HG03521 (cell line): ENCODE results near the gene RASGRF2.
"Not testable (repeated sequence)": the region's sequence is repeated elsewhere in the genome, so short reads cannot be mapped to it uniquely, and the experiment has no call there.

Source experiments
- ATAC-seq: cut with Tn5 transposase; IDR thresholded peaks from one replicate; pipeline ENCODE4 v1.9.1; 2021; ENCODE audit warnings: mild to moderate bottlenecking, moderate library complexity; ENCODE audit not compliant: unreplicated experiment

RASGRF2 gene

DNA sequence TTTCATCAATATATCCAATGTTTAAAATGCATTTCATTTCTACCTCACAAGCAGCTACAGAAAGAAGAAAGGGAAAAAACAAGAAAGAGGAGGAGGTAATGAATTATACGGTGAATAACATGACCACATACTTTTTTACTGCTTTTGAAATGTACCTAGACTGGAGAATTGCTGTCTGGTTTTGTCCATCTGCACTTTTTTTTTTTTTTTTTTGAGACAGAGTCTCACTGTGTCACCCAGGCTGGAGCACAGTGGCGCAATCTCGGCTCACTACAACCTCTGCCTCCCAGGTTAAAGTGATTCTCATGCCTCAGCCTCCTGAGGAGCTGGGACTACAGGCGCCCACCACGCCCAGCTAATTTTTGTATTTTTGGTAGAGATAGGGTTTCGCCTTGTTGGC is 58.4 kb downstream of the RASGRF2 start:
- not testable (repeated sequence) for ATAC-seq

DNA sequence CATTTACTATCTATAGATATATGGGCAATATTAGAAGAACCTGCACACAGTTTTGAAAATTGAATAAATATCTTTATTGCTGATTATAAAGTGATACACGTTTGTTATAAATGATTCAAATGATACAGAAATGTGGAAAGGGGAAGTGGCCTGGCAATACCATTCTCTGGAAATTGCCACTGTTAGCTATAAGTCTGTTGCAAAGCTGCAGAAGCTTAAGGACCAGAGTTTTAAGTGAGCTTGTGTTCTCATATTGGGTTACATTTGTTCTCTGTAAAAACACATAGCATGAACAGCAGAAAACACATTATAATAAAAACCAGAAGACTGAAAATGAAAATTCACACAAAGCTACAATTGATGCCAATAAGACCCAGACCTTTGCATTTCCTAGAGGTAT is 59.6 kb downstream of the RASGRF2 start:
- ATAC-seq: no peak

DNA sequence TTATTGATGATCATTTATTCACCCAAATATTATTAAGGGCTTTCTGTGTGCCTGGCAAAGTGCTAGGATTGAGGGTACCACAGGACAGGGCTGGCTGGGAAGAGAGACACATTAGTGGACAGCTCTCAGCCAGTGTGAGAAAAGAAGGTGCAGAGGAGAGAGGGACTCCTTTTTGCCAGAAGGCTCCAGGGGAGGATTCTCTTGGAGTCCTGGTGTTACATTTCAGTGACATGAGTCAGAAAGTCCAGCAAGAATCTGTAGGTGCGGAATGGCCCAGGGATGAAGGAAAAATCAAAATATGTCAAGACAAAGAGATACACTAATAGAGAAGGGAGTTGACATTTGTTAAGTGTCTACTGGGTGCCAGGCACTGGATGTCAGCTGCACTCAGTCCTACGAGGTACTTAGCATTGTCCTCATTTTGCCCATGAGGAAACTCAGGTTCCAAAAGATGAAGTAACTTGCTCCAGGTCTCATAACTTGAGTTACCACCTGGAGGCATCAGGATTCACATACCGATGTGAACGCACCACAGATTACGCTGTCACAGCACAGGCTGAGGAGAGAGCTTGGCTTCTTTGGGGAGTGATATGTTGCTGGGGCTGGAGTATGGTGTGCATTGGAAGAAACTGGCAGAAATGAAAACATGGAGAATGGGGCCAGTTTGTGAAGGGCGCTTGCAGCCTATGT is 60.5 kb downstream of the RASGRF2 start:
- ATAC-seq: no peak

DNA sequence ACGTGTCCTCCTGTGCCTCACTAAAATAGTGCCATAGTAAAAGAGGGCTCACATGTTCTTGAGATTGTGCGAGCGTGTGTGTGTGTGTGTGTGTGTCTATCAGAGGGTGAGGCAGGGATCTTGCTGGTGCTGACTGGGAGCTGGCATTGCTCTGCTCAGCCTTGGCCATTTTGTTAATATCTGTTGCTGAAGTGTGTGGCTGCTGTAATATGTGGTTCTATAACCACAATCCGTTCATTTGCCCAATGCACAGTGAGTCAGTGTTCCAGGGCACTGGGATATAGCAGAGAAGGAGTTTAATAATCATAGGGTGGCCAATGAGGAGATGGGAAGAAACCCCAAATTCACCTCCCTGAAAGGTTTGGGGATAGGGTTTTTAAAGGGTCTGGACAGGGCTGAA is 61.3 kb downstream of the RASGRF2 start:
- no peak for ATAC-seq

DNA sequence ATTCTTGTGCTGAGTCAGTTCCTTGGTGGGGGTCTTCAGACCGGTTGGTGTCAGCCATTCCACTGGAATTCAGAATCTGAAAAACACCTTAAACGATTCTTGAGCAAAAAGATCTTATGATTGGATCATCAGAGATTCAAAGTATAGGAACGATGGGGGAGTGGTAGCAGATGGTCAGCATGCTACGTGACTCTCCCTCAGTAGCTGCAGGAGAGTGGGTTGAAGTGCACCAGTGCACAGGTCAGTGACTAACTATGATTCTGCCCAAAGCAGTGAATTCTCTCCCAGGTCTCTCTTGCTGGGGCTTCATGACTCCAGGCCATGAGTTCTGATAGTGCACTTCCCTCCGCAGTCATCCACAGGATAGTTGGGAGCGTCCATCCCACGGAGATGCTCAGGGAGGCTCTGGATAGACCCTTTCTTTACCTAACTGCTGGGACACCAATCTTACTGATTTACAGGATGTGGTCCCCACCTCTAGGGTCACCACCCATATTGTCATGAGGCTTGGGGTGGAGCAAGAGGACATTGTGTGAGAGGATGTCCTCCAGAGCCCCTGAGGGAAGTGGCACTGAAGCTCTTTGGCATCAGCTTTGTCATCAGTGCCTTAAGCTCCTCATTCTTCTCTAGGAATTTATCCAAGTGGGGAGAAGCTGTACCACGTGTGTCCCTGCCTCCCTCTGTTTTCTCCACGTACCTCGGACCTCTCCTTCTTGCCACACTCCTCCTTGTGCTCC is 62.0 kb downstream of the RASGRF2 start:
- ATAC-seq: no peak

GRCh38 chr5:81022688-81023084 is 62.5 kb downstream of the RASGRF2 start:
- no peak for ATAC-seq

DNA sequence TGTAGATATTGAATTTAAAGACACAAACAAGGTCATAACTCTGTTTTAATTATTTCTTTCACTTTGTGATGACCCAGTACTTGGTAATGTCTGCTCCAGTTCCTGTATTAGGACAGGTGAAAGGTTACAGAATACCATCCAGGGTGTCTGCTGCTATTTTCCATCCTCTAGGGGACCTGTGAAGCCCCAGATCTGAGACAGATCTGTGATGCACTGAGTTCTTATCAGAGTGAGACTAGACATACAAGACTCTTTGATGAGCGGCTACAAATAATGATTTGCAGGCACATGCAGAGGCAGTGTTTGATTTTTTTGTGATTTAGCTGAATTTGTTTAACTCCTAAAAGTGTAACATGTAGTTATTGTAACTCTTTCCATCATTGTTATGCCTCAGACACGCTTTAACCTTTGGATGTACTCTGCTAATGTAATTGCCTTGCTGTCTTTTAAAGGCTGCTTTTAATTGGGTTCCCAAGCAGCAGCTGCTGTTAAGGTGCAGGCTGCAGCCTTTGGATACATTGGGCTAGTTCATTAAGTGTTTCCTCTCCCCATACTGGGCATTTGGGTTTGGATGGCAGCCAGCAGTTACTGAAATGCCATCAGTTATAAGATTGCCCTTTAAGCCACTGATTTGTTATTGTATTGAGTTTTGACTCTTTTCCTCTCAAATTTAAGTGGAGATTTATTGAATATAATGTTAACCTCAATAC is 63.3 kb downstream of the RASGRF2 start:
- no peak for ATAC-seq

DNA sequence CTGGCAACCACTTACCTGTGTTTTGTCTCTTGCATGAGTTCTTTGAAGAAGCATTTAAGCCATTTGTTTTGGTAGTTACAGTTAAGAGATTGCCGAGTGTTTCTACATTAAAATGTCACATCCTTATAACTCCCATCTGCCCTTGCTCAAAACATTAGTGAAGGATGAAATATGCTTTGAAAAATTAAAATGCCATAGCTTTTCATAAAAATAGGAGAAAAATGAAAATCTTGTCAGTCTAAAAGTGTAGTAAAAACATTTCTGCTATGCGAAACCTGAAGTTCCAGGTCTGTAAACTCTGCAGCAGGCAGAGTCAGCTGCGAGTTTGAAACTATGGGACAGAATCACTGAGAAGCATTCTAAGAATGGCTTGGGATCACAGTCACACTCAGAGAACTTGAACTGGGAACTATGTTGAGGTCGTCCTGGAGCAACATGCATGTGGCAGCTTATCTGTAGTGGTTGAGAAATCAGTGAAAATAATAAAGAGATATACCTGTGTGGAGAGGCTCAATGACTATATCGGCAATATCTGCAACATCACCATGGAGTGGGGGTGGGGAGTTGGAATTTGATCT is 67.4 kb downstream of the RASGRF2 start:
- no peak for ATAC-seq

- not testable (repeated sequence) for ATAC-seq
Measured at GRCh38 chr5:81028888-81029287, 68.7 kb downstream of the RASGRF2 start.

DNA sequence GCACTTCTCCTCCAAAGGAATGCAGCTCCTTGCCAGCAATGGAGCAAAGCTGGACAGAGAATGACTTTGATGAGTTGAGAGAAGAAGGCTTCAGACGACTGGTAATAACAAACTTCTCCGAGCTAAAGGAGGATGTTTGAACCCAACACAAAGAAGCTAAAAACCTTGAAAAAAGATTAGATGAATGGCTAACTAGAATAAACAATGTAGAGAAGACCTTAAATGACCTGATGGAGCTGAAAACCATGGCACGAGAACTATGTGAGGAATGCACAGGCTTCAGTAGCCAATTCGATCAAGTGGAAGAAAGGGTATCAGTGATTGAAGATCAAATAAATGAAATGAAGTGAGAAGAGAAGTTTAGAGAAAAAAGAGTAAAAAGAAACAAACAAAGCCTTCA is 69.6 kb downstream of the RASGRF2 start:
- not testable (repeated sequence) for ATAC-seq

DNA sequence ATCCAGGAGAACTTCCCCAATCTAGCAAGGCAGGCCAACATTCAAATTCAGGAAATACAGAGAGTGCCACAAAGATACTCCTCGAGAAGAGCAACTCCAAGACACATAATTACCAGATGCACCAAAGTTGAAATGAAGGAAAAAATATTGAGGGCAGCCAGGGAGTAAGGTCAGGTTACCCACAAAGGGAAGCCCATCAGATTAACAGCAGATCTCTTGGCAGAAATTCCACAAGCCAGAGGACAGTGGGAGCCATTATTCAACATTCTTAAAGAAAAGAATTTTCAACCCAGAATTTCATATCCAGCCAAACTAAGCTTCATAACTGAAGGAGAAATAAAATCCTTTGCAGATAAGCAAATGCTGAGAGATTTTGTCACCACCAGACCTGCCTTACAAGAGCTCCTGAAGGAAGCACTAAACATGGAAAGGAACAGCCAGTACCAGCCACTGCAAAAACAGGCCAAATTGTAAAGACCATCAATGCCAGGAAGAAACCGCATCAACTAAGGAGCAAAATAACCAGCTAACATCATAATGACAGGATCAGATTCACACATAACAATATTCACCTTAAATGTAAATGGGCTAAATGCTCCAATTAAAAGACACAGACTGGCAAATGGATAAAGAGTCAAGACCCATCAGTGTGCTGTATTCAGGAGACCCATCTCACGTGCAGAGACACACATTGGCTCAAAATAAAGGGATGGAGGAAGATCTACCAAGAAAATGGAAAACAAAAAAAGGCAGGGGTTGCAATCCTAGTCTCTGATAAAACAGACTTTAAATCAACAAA is 70.3 kb downstream of the RASGRF2 start:
- not testable (repeated sequence) for ATAC-seq

DNA sequence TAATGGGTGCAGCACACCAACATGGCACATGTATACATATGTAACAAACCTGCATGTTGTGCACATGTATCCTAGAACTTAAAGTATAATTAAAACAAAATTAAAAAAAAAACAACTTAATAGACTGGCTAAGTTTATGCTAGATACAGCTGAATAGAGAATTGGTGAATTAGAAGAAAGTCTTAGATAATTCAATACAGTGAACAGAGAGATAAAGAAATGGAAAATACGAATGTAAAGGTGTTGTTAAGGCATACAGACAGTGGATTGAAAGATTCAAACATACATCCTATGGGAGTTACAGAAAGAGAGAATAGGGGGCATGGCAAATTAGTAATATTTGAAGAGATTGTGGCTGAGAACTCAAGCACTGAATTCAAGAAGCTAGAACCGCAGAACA is 75.4 kb downstream of the RASGRF2 start:
- no peak for ATAC-seq

- no peak for ATAC-seq
Measured at GRCh38 chr5:81038495-81038894, 78.3 kb downstream of the RASGRF2 start.

DNA sequence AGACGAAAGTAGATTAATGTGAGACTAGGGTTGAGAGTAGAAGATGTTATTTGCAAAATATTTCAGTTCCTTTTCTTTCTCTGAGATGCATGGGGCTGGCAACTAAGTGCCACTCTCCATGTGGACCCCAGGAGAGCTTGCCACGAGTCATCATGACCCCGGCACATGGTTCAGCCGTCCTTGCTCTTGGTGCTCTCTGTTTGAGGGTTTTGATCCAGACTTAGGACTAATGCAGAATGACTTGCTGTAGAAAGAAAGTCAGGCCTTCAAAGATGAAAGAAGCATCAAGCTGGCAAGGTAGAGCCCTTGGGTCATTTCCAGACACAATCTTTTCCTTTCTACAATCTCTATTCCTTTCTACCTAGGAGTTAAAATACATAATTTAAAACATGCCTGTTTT is 84.7 kb downstream of the RASGRF2 start:
- no peak for ATAC-seq

- ATAC-seq: no peak
Measured at GRCh38 chr5:81045389-81045807, 85.2 kb downstream of the RASGRF2 start.

GRCh38 chr5:81046041-81046440 is 85.9 kb downstream of the RASGRF2 start:
- no peak for ATAC-seq

DNA sequence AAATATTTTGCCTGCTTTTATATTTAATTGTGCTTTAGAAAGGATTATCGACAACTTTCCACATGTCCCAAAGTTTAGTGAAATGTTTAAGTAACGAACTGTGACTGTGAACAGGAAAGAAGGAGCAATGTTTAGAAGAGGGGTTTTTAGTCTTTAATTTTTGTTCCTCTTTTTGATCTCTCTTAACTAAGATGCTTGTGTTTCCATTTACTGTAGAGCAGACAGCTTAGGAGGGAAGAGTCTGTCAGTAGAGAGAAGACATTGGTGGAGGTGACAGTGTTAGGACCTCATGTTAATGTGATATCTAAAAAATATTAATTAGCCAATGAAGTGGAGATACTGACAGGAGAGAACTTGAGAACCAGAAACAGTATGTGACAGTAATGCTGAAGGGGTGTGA is 92.2 kb downstream of the RASGRF2 start:
- ATAC-seq: no peak

GRCh38 chr5:81053282-81053681 is 93.1 kb downstream of the RASGRF2 start:
- not testable (repeated sequence) for ATAC-seq

- ATAC-seq: no peak
Measured at GRCh38 chr5:81058121-81058520, 98.0 kb downstream of the RASGRF2 start.

GRCh38 chr5:81065492-81065891 is 105.3 kb downstream of the RASGRF2 start:
- ATAC-seq: no peak

DNA sequence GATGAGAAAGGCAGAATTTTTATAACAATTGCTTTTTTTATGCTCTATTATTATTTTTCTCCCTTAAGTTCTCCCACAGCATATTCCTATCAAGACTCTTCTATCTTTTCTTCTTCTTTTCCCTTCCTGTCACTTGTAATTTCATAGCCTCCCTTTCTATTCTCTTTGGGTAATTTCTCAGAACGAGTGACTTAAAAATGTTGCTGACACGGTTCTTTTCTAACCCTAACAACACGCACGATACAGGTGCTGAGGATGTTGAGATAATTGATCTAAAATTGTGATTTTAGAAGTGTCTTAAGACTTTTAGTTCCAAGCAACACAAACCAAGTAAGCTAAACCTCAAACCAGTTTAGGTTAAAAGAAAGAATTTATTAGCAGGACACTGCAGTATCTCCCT is 105.9 kb downstream of the RASGRF2 start:
- ATAC-seq: no peak
